ENCODE results near the gene ACACA. TPM values are rescaled to one million over a fixed set of nuclear protein-coding genes. Genes with fewer than 3 reads are reported as not detected.

Gene ACACA
- total and polyA plus RNA-seq, 2 donors from 2014 or later, result 13.8 to 34.9 TPM

DNA sequence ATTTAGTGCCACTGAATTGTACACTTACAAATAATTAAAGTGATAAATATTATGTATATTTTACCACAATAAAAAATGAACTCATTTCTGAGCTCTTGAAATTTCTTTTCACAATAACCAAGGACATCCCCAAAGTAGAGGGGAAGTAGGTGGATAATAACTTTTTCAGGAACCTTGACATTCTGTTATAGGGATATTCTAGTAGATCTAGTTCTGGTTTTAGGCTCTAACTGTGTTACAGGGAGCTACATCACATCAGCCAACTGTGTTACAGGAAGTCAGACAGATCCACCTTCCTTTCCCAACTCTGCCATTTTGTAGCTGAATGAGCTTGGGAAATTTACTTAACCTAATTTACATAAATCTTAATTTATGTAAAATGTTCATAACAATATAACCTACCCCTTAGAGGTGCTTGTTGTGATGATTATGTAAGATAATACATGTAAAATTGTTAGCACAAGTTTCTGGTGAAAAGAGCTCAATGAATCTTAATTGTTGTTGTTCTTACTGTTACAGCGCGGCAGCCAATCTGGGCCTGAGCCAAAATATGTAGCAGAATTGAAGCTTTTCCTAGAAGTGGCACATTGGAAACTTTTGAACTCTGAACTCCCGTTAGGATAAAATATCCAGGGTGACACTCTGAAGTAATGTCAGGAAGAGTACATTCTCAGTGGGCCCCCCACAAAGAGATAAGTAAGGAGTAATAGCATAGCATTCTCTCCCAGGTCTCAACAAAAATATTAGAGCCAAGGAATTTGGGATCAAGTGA lies 288.1 kb downstream of the ACACA start:
- Histone ChIP-seq H3K27me3 (ENCODE audit: control insufficient read depth, insufficient read depth, low read length) (no peaks in the 10 kb centered on the region), H3K4me3 (ENCODE audit: low read length in 3 of 3) (no peak overlapping the region), H3K9ac (ENCODE audit: low read length in 3 of 3) (no peak overlapping the region), H3K36me3 (ENCODE audit: control insufficient read depth in 2 of 3, insufficient read depth in 3 of 3, low read length in 3 of 3) (peaks cover 0 to 6% (median 3%) of the 10 kb centered on the region in 3 donors), H3K9me3 (ENCODE audit: control insufficient read depth in 2 of 3, insufficient read depth in 1 of 3, low read length in 3 of 3) (no peaks in the 10 kb centered on the region), H3K4me1 (ENCODE audit: control insufficient read depth in 2 of 3, insufficient read depth in 2 of 3, low read depth in 1 of 3, low read length in 3 of 3) (peaks cover 0 to 6% (median 0%) of the 10 kb centered on the region in 3 donors), H3K27ac (ENCODE audit: low read depth in 2 of 2, low read length in 2 of 2) (no peak overlapping the region)
- TF ChIP-seq, protein P1, sequence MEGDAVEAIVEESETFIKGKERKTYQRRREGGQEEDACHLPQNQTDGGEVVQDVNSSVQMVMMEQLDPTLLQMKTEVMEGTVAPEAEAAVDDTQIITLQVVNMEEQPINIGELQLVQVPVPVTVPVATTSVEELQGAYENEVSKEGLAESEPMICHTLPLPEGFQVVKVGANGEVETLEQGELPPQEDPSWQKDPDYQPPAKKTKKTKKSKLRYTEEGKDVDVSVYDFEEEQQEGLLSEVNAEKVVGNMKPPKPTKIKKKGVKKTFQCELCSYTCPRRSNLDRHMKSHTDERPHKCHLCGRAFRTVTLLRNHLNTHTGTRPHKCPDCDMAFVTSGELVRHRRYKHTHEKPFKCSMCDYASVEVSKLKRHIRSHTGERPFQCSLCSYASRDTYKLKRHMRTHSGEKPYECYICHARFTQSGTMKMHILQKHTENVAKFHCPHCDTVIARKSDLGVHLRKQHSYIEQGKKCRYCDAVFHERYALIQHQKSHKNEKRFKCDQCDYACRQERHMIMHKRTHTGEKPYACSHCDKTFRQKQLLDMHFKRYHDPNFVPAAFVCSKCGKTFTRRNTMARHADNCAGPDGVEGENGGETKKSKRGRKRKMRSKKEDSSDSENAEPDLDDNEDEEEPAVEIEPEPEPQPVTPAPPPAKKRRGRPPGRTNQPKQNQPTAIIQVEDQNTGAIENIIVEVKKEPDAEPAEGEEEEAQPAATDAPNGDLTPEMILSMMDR (IDR thresholded peaks at IDR 0.05; ENCODE audit: borderline replicate concordance, extremely low read depth, insufficient read depth), result no peak
- intact Hi-C loops (cut with DNase I), result no loop called here
- DNase-seq, result no peak
- FAIRE-seq, result no peak

DNA sequence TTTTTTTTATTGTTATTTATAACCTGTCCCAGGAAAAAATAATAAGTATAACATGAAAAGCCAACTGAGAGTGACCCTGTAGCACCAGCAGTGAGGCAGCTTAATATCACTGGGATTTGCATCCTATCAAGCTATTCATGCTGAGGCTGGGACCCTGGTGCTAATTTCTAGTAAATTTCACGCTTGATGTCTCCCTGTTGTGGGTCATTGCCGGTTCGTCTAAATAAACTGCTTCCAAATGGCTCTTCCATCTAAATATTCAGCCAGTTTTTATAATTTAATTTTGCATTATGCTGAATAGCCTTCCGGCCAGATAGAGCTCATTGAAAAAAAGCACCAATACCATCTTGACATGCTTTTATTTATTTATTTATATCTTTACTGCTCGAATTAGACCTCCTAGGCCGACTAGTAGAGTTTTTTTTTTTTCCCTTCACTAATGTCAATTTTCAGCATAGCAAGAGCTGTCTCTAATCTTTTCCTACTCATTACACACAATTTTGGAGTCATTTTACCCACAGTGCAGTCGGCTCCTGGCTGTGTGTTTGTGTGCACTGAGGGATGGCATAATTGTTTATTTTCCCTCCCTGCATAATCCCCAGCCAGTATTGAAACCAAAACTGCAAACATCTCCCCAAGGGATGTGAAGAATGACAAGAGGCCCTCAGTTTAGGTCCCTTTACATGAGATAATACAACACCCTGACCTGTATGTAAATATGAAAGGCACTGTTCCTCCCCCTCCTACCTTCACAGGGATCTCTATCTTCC lies 289.1 kb downstream of the ACACA start:
- Histone ChIP-seq H3K27me3 (ENCODE audit: control insufficient read depth, insufficient read depth, low read length) (no peaks in the 10 kb centered on the region), H3K9me3 (ENCODE audit: control insufficient read depth in 2 of 3, insufficient read depth in 1 of 3, low read length in 3 of 3) (no peaks in the 10 kb centered on the region), H3K9ac (ENCODE audit: low read length in 3 of 3) (no peak overlapping the region), H3K36me3 (ENCODE audit: control insufficient read depth in 2 of 3, insufficient read depth in 3 of 3, low read length in 3 of 3) (peaks cover 2 to 6% (median 3%) of the 10 kb centered on the region in 3 donors), H3K4me1 (ENCODE audit: control insufficient read depth in 2 of 3, insufficient read depth in 2 of 3, low read depth in 1 of 3, low read length in 3 of 3) (peaks cover 0 to 6% (median 0%) of the 10 kb centered on the region in 3 donors), H3K27ac (ENCODE audit: low read depth in 2 of 2, low read length in 2 of 2) (no peak overlapping the region), H3K4me3 (ENCODE audit: low read length in 3 of 3) (no peak overlapping the region)
- FAIRE-seq (no peak), DNase-seq (no peak)
- intact Hi-C loops (cut with DNase I), result no loop called here
- TF ChIP-seq, protein P1 (IDR thresholded peaks at IDR 0.05; ENCODE audit: borderline replicate concordance, extremely low read depth, insufficient read depth), result no peak

DNA sequence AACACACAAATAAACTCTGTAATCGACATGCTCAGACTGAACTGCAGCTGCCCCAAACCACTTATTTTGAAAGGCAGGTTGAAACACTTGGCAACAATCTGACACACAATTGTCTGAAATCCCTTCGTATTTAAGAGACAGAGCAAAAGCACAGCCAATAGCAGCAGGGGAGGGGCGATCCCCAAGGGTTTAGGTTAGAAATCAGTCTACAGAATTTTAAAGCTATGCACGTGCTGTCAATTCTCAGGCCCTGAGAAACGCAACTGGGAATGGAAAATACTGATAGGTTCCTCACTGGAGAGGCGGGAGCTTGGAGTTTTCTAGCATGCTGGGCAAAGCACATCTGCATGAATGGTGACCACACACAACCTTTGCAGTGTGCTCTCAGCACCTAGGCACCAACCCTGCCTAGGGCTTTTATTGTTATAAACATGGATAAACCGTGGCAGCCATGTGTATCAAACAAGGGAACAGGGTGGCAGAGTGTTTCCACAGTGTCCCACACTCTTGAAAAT lies 289.9 kb downstream of the ACACA start:
- H3K27me3 ChIP-seq (ENCODE audit: control insufficient read depth, insufficient read depth, low read length), result no peaks in the 10 kb centered on the region
- no peak overlapping the region for H3K27ac ChIP-seq (ENCODE audit: low read depth in 2 of 2, low read length in 2 of 2)
- DNase-seq, result no peak
- H3K4me1 ChIP-seq (ENCODE audit: control insufficient read depth in 2 of 3, insufficient read depth in 2 of 3, low read depth in 1 of 3, low read length in 3 of 3), result peaks cover 0 to 6% (median 1%) of the 10 kb centered on the region in 3 donors
- FAIRE-seq, result no peak
- H3K36me3 ChIP-seq (ENCODE audit: control insufficient read depth in 2 of 3, insufficient read depth in 3 of 3, low read length in 3 of 3), result peaks cover 2 to 6% (median 6%) of the 10 kb centered on the region in 3 donors
- TF ChIP-seq, protein P1 (IDR thresholded peaks at IDR 0.05; ENCODE audit: borderline replicate concordance, extremely low read depth, insufficient read depth), result no peak
- intact Hi-C loops (cut with DNase I), result no loop called here
- H3K4me3 ChIP-seq (ENCODE audit: low read length in 3 of 3), result no peak overlapping the region
- H3K9ac ChIP-seq (ENCODE audit: low read length in 3 of 3), result no peak overlapping the region
- H3K9me3 ChIP-seq (ENCODE audit: control insufficient read depth in 2 of 3, insufficient read depth in 1 of 3, low read length in 3 of 3), result no peaks in the 10 kb centered on the region

Data from kidney (tissue), 14 donors.